ENCODE measurements around the gene TMSB10. TPM values are rescaled to one million over a fixed set of nuclear protein-coding genes. Genes with fewer than 3 reads are reported as not detected.

TMSB10 gene
- total and polyA plus RNA-seq, 10 donors: 1,416 to 3,827 (median 2,602) TPM

- Histone ChIP-seq H3K27ac (peak within 1 kb of the TSS; percentile 27 to 81 (median 67)), H3K36me3 (no peaks in the 10 kb centered on the region), H3K27me3 (replicated peaks in 1 of 7) (peaks cover 4 to 39% (median 25%) of the 10 kb centered on the region in 7 donors), H3K4me3 (peak within 1 kb of the TSS; percentile 48 to 78 (median 55)), H3K4me1 (peaks cover 8 to 48% (median 35%) of the 10 kb centered on the region in 6 donors), H3K9me3 (no peaks in the 10 kb centered on the region)
- intact Hi-C loops (cut with DNase I; ENCODE audit: low total_unique reads): no loop called here
- TF ChIP-seq POLR2A (IDR thresholded peaks at IDR 0.05): no peak
- no peak for TF ChIP-seq CTCF (IDR thresholded peaks at IDR 0.05 in 8 of 11, conservative IDR thresholded peaks at IDR 0.05 in 3 of 11)
- TF ChIP-seq POLR2AphosphoS5 (IDR thresholded peaks at IDR 0.05): peak in 1 of 3 donors; percentile 43
- WGBS, 5 donors: 1 to 2% (median 1%) methylated on average over 26 to 77 of the region's 77 CpGs
- peak; percentile 91 for DNase-seq
Observed at GRCh38 chr2:84880645-84881521, 24.6 kb upstream of the TMSB10 start, which contains the start of gene TRABD2A. Gene TRABD2A (minus strand): TSS chr2:84881084. CDS start chr2:84881039, 45 bp downstream.

GRCh38 chr2:84881581-84882413, 23.7 kb upstream of the TMSB10 start:
- Histone ChIP-seq H3K27me3 (replicated peaks in 1 of 7) (peaks cover 4 to 39% (median 25%) of the 10 kb centered on the region in 7 donors), H3K27ac (peak overlapping the region; percentile 6 to 81 (median 67))
- TF ChIP-seq CTCF (IDR thresholded peaks at IDR 0.05 in 8 of 11, conservative IDR thresholded peaks at IDR 0.05 in 3 of 11) (peak; percentile 45 to 86 (median 74)), POLR2AphosphoS5 (IDR thresholded peaks at IDR 0.05) (peak in 2 of 3 donors; percentile 75 to 76), POLR2A (IDR thresholded peaks at IDR 0.05) (no peak)

GRCh38 chr2:84882414-84882738, 23.1 kb upstream of the TMSB10 start:
- peaks cover 8 to 48% (median 35%) of the 10 kb centered on the region in 6 donors for H3K4me1 ChIP-seq
- WGBS, 5 donors: 52 to 57% (median 55%) methylated on average over 3 of the region's 3 CpGs
- no peaks in the 10 kb centered on the region for H3K36me3 ChIP-seq
- peak overlapping the region in 5 of 8 donors; percentile 53 to 78 (median 55) for H3K4me3 ChIP-seq
- peak overlapping the region in 5 of 8 donors; percentile 49 to 81 (median 67) for H3K27ac ChIP-seq
- DNase-seq: no peak
- TF ChIP-seq POLR2A (IDR thresholded peaks at IDR 0.05): no peak
- TF ChIP-seq POLR2AphosphoS5 (IDR thresholded peaks at IDR 0.05): no peak
- peak in 3 of 11 experiments; percentile 5 to 26 (median 21) for TF ChIP-seq CTCF (IDR thresholded peaks at IDR 0.05 in 8 of 11, conservative IDR thresholded peaks at IDR 0.05 in 3 of 11)
- peaks cover 4 to 39% (median 25%) of the 10 kb centered on the region in 7 donors for H3K27me3 ChIP-seq (replicated peaks in 1 of 7)
- H3K9me3 ChIP-seq: no peaks in the 10 kb centered on the region
- intact Hi-C loops (cut with DNase I; ENCODE audit: low total_unique reads): no loop called here

More at GRCh38 chr2:84881581-84882413, 23.7 kb upstream of the TMSB10 start:
- Histone ChIP-seq H3K9me3 (no peaks in the 10 kb centered on the region), H3K36me3 (no peaks in the 10 kb centered on the region), H3K4me3 (peak overlapping the region; percentile 48 to 78 (median 55)), H3K4me1 (peaks cover 8 to 48% (median 35%) of the 10 kb centered on the region in 6 donors)
- WGBS, 5 donors: 1 to 2% (median 1%) methylated on average over 29 of the region's 29 CpGs
- intact Hi-C loops (cut with DNase I; ENCODE audit: low total_unique reads): no loop called here
- peak; percentile 93 for DNase-seq
